Measurements from ENCODE around the gene CAMKK1.

DNA sequence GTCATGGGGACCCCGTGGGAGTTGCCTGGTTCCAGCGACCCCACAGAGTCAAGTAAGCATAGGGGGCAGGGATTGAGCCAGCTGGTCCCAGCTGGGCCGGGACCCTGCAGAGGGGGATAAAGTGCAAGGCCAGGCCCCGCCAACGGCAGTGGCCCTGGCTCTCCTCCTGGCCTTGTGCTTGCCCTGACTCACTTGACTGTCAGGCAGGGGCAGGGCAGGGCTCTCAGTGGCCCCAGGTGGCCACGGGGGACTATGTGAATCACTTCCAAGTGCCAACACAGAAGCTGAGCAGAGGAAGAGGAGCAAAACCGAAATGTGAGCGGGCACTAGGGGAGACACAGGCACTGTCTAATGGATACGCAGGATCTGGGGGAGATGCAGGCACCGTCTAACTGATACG lies 25.2 kb downstream of the CAMKK1 start:
- no peak for TF ChIP-seq RFX5 (IDR thresholded peaks at IDR 0.05; ENCODE audit: low read depth, low read length)
- TF ChIP-seq, protein P1, sequence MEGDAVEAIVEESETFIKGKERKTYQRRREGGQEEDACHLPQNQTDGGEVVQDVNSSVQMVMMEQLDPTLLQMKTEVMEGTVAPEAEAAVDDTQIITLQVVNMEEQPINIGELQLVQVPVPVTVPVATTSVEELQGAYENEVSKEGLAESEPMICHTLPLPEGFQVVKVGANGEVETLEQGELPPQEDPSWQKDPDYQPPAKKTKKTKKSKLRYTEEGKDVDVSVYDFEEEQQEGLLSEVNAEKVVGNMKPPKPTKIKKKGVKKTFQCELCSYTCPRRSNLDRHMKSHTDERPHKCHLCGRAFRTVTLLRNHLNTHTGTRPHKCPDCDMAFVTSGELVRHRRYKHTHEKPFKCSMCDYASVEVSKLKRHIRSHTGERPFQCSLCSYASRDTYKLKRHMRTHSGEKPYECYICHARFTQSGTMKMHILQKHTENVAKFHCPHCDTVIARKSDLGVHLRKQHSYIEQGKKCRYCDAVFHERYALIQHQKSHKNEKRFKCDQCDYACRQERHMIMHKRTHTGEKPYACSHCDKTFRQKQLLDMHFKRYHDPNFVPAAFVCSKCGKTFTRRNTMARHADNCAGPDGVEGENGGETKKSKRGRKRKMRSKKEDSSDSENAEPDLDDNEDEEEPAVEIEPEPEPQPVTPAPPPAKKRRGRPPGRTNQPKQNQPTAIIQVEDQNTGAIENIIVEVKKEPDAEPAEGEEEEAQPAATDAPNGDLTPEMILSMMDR (conservative IDR thresholded peaks at IDR 0.05; ENCODE audit: low read depth, low read length), result no peak
- no peak for TF ChIP-seq FOS (IDR thresholded peaks at IDR 0.05; ENCODE audit: low read depth, low read length)
- TF ChIP-seq RCOR1 (IDR thresholded peaks at IDR 0.05; ENCODE audit: insufficient replicate concordance, low read length), result no peak
- no peak for TF ChIP-seq RAD21 (IDR thresholded peaks at IDR 0.05; ENCODE audit: low read length)
- TF ChIP-seq POLR2A (IDR thresholded peaks at IDR 0.05; ENCODE audit: low read depth, low read length), result no peak
- no peak for TF ChIP-seq USF2 (IDR thresholded peaks at IDR 0.05; ENCODE audit: low read depth, low read length)
- no peak for TF ChIP-seq SMC3 (IDR thresholded peaks at IDR 0.05; ENCODE audit: low read depth, low read length)
- no peak for TF ChIP-seq CEBPB (IDR thresholded peaks at IDR 0.05; ENCODE audit: low read depth, low read length)
- no peak for TF ChIP-seq BHLHE40 (IDR thresholded peaks at IDR 0.05; ENCODE audit: low read depth, low read length)
